Measurements from ENCODE around the gene CPT1B.

GRCh38 chr22:50556703-50557102, 21.5 kb downstream of the CPT1B start:
- TF ChIP-seq, protein P1, sequence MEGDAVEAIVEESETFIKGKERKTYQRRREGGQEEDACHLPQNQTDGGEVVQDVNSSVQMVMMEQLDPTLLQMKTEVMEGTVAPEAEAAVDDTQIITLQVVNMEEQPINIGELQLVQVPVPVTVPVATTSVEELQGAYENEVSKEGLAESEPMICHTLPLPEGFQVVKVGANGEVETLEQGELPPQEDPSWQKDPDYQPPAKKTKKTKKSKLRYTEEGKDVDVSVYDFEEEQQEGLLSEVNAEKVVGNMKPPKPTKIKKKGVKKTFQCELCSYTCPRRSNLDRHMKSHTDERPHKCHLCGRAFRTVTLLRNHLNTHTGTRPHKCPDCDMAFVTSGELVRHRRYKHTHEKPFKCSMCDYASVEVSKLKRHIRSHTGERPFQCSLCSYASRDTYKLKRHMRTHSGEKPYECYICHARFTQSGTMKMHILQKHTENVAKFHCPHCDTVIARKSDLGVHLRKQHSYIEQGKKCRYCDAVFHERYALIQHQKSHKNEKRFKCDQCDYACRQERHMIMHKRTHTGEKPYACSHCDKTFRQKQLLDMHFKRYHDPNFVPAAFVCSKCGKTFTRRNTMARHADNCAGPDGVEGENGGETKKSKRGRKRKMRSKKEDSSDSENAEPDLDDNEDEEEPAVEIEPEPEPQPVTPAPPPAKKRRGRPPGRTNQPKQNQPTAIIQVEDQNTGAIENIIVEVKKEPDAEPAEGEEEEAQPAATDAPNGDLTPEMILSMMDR (IDR thresholded peaks at IDR 0.05), result no peak
- TF ChIP-seq POLR2AphosphoS5 (IDR thresholded peaks at IDR 0.05) (no peak), POLR2A (IDR thresholded peaks at IDR 0.05) (no peak)
